GM18517 (cell line): Measurements from ENCODE around the gene HEATR3.
A peak's percentile ranks its signal among the peaks of the same experiment; 100 is the strongest.

Source experiments
- ATAC-seq: cut with Tn5 transposase; IDR thresholded peaks from one replicate; pipeline ENCODE4 v1.9.1; 2021; ENCODE audit warnings: mild to moderate bottlenecking, moderate library complexity; ENCODE audit not compliant: unreplicated experiment

HEATR3 gene

DNA sequence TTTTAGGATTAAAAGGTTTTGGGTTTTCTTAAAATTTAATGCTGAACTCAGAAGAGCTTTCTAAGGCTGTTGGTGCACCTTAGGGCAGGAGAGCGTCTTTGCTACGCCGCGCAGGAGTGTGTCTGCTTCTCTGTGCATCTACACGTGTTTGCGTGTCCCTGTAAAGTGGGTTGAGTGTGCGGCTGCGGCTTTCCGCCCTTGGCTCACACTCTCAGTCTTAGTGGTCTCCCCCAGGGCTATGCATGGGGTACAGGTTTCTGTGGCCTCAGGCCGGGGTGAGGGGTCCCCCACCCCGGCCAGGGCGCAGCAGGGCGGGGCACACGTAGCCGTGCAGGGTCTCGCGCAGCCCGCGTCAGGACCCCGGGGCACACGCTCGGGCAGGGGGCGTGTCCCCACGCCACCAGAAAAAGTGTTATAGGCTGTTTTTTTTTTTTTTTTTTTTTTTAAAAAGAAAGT, 86.6 kb downstream of the HEATR3 start:
- ATAC-seq = peak; percentile 68

- ATAC-seq = peak; percentile 85
Observed at GRCh38 chr16:50152807-50153595, 87.2 kb downstream of the HEATR3 start, which contains the start of gene TENT4B. TSS of gene TENT4B (plus strand) at chr16:50153306. CDS start at chr16:50153622, 316 bp downstream.

- ATAC-seq = peak; percentile 13
Observed at GRCh38 chr16:50153596-50154419, 88.0 kb downstream of the HEATR3 start.

- ATAC-seq = no peak
Observed at GRCh38 chr16:50154420-50154950, 88.7 kb downstream of the HEATR3 start.

DNA sequence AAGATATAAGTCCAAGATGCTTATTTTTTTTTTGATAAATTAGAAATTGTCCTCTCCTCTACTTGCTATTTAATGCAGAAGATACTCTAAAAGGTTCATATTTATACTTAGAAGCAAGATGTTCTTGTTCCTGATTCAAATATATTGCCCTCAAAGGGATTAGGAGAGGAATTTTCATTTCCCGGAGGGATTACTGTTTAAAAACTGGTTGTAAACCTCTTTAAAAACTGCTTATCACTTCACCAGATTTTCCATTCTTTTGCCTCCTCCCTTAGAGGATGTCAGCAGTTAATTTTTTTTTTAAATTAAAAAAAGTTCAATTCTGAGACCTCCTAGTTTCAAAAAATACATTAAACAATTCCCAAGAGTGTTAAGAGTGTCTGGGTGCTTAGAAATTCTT, 90.2 kb downstream of the HEATR3 start:
- no peak for ATAC-seq
